Skeletal muscle satellite cell (primary cell): ENCODE results near the gene PLAAT3.
"Not testable (repeated sequence)": the region's sequence is repeated elsewhere in the genome, so short reads cannot be mapped to it uniquely, and the experiment has no call there.

ENCODE experiments used
- H3K27me3 ChIP-seq: 2 replicates; pipeline ENCODE4 v1.7.0; 2013; ENCODE audit warnings: low read length; ENCODE audit not compliant: control insufficient read depth, insufficient read depth
- H3K36me3 ChIP-seq: 2 replicates; pipeline ENCODE4 v1.7.0; 2013; ENCODE audit warnings: mild to moderate bottlenecking, control low read depth, low read length; ENCODE audit not compliant: insufficient read depth
- H3K4me1 ChIP-seq: 2 replicates; pipeline ENCODE4 v1.7.0; 2013; ENCODE audit warnings: low read length; ENCODE audit not compliant: control insufficient read depth, insufficient read depth
- H3K4me2 ChIP-seq: 2 replicates; pipeline ENCODE4 v1.7.0; 2013; ENCODE audit warnings: mild to moderate bottlenecking, low read length
- H3K4me3 ChIP-seq: 2 replicates; pipeline ENCODE4 v1.7.0; 2013; ENCODE audit warnings: low read length
- H3K9ac ChIP-seq: 2 replicates; pipeline ENCODE4 v1.7.0; 2013; ENCODE audit warnings: mild to moderate bottlenecking, low read depth, low read length, moderate library complexity
- H3K9me3 ChIP-seq: replicated peaks from 2 replicates; pipeline ENCODE4 v1.7.0; 2013; ENCODE audit warnings: mild to moderate bottlenecking, control low read depth, low read length

Gene PLAAT3

GRCh38 chr11:63532799-63533475, 81.3 kb downstream of the PLAAT3 start:
- peaks cover 6% of the 10 kb centered on the region for H3K27me3 ChIP-seq
- H3K4me3 ChIP-seq: no peak overlapping the region
- H3K9ac ChIP-seq: no peak overlapping the region
- H3K4me2 ChIP-seq: no peak overlapping the region
- H3K4me1 ChIP-seq: peaks cover 29% of the 10 kb centered on the region
- no peaks in the 10 kb centered on the region for H3K9me3 ChIP-seq
- no peaks in the 10 kb centered on the region for H3K36me3 ChIP-seq

- Histone ChIP-seq H3K4me2 (no peak overlapping the region), H3K27me3 (peaks cover 6% of the 10 kb centered on the region), H3K36me3 (no peaks in the 10 kb centered on the region), H3K9me3 (no peaks in the 10 kb centered on the region), H3K4me1 (peaks cover 20% of the 10 kb centered on the region), H3K4me3 (no peak overlapping the region), H3K9ac (no peak overlapping the region)
Observed at GRCh38 chr11:63532117-63532516, 82.1 kb downstream of the PLAAT3 start.

GRCh38 chr11:63531074-63531792, 83.0 kb downstream of the PLAAT3 start:
- Histone ChIP-seq H3K4me2 (peak overlapping the region; percentile 53), H3K4me1 (peaks cover 13% of the 10 kb centered on the region)
- not testable (repeated sequence) for H3K9ac ChIP-seq, H3K9me3 ChIP-seq, H3K36me3 ChIP-seq, H3K27me3 ChIP-seq, H3K4me3 ChIP-seq

GRCh38 chr11:63530021-63530420, 84.2 kb downstream of the PLAAT3 start:
- Histone ChIP-seq H3K9ac (no peak overlapping the region), H3K4me2 (no peak overlapping the region), H3K4me3 (no peak overlapping the region), H3K27me3 (peaks cover 6% of the 10 kb centered on the region), H3K9me3 (no peaks in the 10 kb centered on the region), H3K4me1 (peaks cover 13% of the 10 kb centered on the region), H3K36me3 (no peaks in the 10 kb centered on the region)

- H3K4me2 ChIP-seq, H3K4me3 ChIP-seq, H3K36me3 ChIP-seq, H3K9me3 ChIP-seq, H3K9ac ChIP-seq, H3K27me3 ChIP-seq: not testable (repeated sequence)
- peaks cover 13% of the 10 kb centered on the region for H3K4me1 ChIP-seq
Observed at GRCh38 chr11:63529373-63529772, 84.9 kb downstream of the PLAAT3 start.

- H3K36me3 ChIP-seq, H3K9me3 ChIP-seq, H3K9ac ChIP-seq, H3K4me3 ChIP-seq, H3K27me3 ChIP-seq, H3K4me2 ChIP-seq: not testable (repeated sequence)
- peaks cover 13% of the 10 kb centered on the region for H3K4me1 ChIP-seq
Observed at GRCh38 chr11:63528729-63529278, 85.4 kb downstream of the PLAAT3 start.

GRCh38 chr11:63528156-63528555, 86.1 kb downstream of the PLAAT3 start:
- not testable (repeated sequence) for H3K36me3 ChIP-seq, H3K9ac ChIP-seq, H3K9me3 ChIP-seq, H3K4me2 ChIP-seq, H3K27me3 ChIP-seq, H3K4me3 ChIP-seq
- H3K4me1 ChIP-seq: peaks cover 13% of the 10 kb centered on the region

GRCh38 chr11:63527667-63528066, 86.6 kb downstream of the PLAAT3 start:
- H3K27me3 ChIP-seq: peaks cover 2% of the 10 kb centered on the region
- H3K36me3 ChIP-seq: no peaks in the 10 kb centered on the region
- H3K4me3 ChIP-seq: no peak overlapping the region
- peaks cover 13% of the 10 kb centered on the region for H3K4me1 ChIP-seq
- no peak overlapping the region for H3K4me2 ChIP-seq
- H3K9ac ChIP-seq: no peak overlapping the region
- no peaks in the 10 kb centered on the region for H3K9me3 ChIP-seq
